Stimulated activated CD8-positive, alpha-beta memory T cell treated with anti-CD3 and anti-CD28 coated beads, Interleukin-12 subunit alpha, Interleukin-12 subunit beta, amount 100 ng/mL, for 4 hours (primary cell): ENCODE data around the gene SRC.

Source experiments
- DNase-seq: peaks from one replicate; pipeline ENCODE4 v3.0.0-alpha.2; 2020; ENCODE audit warnings: low read depth

The SRC gene

DNA sequence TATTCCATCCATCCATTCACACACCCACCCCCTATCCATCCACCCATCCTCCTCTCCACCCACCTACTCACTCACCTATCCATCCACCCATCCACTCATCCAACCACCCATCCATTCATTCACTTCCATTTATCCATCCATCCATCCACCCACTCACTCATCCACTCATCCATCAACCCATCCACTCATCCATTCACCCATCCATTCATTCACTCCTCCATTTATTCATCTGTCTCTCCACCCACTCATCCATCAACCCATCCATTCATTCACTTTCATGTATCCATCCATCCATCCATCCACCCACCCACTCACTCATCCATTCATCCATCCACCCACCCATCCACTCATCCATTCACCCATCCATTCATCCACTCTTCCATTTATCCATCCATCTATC, 84.1 kb downstream of the SRC start:
- DNase-seq: no peak

DNA sequence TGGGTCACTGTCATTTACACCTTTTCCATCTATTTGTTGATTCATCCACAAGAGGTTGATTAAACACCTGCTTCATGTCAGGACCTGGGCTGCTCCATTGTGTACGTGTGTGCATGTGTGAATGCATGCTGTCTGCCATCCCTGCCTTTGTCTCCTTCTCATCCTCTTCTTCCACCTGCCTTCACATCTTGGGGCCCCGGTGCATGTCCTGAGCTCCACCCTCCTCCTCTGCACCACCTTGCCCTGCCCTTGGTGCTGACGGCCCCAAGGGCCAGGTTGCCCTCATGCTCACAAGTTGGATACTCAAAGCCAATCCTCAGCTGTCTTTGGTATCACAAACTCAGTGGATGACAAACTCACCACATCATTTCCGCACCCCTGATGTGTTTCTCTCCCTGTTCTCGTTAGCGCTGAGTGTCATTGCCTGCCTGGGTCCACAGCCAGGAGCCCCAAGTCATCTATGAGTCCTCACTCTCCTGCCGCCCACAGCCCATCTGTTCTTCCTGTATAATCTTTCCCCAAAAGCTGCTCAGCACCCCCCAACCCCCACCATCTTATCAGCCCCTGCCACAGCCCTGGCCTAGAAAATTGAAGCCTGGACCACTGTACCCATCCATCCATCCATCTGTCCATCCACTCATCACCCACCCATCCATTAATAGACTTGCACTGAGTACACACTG, 85.0 kb downstream of the SRC start:
- no peak for DNase-seq

DNA sequence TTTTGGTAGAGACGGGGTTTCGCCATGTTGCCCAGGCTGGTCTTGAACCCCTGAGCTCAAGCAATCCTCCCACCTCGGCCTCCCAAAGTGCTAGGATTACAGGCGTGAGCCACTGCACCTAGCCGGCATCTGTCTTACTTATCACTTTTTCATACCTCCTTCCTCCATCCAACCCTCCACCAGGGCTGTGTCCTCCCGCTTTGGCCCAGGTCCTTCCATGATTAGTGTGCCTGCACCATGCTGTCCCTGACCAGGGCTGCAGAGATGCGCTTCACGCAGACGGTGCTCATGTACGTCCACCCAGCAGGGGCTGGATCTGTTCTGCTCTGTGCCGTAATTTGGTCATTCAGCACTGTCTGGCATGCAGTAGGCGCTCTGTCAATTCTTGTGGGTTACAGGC, 85.8 kb downstream of the SRC start:
- no peak for DNase-seq

DNA sequence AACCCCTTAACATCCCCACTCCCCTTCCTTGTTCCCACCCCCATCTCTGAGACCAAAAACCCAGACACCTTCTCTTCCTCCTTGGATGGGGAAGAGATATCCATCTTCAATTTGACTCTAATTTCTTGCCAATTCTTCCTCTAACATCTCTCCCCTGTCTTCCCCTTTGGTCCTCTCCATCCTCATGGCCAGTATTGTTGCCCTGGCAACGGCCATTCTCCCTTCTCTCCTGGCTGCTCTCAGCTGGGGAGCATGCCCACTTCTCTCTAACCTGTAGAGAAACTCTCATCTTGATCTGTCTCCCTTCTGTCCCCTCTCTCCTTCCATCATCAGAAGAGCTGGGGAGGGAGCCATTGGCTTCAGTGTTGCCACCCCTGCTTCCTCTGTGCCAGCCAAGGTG, 86.7 kb downstream of the SRC start:
- no peak for DNase-seq

DNA sequence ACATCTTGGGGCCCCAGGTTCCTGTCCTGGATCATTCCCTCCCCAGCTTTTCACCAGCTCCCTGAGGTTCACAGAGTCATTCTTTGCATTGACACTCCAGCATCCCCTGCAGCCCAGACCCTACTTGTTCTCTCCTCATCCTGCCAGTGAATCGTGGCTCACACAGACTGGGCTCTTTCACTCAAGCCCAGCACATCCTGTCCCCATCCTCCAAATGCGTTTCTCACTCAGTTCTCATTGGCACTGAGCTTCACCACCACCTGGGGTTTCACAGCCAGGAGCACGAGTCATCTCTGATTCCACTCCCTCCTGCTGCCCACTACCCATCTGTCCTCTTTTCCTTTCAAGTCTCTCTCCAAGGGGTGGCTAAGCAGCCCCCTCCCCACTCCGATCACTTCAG, 89.7 kb downstream of the SRC start:
- DNase-seq: no peak

DNA sequence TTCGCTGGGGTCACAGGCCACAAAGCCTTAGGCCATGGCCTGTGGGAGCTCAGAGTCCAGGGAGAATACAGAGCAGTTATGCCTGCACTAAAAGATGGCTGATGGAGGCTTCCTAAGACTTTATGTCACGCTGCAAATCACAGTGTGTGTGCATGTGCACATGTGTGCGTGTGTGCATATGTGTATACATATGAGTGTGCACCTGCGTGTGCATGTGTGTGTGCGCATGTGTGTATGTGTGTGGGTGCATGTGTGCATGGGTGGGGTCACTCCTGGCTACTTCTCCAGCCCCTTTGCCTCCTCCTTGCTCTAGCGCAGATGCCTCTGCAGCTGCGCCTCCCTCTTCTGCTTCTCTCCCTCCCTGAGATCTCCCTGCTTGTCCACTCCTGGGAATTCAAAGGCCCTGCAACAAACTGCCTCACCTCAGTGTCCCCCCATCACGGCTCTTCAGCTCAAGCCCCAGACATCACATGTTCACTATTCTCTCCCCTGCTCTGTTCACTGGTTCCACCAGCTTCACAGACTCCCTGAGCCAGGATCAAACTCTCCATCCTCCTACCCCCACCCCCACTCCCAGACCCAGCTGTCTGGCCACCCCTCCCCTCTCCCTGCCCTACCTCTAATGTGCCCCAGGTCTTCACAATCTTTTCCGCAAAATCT, 90.7 kb downstream of the SRC start:
- no peak for DNase-seq

DNA sequence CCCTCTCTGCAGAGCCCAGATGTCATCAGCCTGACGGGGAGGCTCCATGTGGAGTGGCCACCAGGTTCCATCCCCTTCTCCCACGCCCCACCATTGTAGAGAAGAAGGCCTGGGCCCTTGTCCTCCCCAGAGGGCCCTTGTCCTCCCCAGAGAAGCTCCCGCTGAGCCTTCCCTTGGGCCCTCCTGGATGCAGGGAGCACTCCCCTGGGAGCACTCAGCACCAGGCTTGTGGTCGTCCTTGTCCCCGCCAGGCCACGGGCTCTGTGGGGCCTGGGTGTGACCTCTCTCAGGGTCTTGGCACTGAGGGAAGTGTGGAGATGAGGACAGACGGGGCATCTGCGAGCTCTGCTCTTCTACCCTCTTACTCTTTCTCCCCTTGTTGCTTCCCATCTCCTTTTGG, 91.7 kb downstream of the SRC start:
- DNase-seq: no peak

DNA sequence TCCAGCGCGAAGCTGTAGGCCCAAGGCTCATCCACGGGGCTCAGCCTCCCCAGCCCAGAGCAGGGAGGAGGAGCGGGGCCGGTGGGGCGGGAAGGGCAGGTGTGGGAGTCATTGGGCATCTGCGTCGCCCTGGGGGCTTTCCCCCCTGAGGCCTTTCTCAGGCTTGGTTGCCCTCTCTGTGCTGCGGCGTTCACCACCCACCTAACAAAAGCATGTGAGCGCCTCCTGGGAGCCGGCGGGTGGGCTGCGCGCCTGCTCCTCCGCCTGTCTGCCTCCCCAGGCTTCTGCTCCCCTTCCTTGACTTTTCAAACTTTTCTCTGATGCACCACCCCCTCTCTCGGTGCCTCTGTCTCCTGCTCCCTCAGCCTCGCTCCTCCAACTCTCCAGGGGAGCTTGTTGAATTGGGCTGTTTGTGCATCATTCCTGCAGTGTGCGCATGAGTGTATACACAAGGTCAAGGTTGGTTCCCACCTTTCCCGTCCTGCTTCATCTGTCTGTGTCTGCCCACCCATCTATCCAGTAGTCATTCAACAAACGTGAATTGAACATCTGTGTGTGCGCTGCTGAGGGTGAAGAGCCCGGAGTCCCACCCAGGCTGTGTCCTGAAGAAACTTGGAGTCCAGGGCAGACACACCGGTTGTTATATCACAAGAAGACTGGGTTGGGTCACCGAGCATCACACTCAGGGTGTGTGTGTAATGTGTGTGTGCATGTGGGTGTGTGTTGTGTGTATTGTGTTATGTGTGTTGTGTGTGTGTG, 92.7 kb downstream of the SRC start:
- no peak for DNase-seq

DNA sequence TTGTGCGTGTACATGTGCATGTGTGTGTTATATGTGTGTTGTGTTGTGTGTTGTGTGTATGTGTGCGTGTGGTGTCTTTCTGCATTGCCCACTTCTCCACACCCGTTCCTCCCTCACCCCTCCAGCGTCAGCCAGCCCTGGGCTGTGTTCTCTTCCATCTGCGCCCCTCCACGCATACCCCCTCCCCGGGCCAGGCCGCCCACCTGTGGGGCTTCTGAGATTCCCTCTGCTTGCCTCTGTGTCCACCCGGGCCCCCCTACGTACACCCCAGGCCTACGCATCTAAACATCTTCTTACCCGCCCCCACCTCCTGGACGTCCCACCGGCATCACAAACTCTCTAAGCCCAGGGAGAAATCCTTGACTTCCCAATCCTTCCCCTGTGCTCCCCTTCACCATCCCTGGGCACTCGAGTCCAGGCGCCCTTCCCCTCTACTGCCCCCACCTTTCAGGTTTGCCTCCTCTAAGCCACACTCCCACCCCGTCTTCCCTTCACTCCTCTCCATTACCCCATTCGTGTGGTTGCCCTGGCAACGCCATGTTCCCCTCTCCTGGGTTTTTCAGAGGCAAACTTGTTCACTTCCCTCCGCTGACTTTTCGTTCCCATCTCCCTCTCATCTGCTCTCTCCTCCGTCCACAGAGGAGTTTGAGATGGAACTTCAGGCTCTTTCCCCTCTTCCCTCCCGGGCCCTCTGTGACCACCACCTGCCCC, 93.4 kb downstream of the SRC start:
- no peak for DNase-seq

DNA sequence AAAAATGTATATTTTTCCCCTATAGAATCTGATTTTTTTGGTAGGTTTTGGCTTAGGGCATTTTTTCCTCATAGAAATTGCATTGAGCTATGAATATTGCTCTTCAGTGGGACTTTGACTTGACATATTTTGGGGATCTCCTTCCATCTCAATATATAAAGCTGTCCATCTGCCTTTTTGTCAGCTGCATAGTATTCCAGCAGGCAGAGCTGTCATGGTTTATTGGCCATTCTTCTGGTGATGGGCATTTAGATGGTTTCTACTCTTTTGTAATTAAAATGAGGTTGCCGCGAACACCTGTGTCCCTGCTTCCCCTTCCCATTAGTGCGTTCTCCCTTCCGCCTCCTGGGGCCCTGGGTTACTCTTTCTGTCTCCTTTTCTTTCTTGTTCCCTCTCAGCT, 95.1 kb downstream of the SRC start:
- DNase-seq: no peak

DNA sequence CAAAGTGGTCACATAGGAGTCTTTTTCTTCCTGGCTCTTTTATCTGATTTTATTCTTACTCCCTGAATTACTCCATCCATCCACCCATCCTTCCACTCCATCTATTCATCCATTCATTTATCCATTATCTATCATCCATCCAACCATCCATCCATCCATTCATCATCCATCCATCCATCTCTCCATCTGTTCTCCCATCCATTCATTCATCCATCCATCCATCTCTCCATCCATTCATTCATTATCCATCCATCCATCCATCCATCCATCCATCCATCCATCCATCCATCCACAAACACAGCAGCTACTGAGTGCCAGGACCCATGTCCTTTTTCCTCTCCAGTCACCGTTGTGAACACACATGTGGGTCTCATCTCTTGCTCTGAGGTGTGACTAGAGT, 96.6 kb downstream of the SRC start:
- DNase-seq: no peak

DNA sequence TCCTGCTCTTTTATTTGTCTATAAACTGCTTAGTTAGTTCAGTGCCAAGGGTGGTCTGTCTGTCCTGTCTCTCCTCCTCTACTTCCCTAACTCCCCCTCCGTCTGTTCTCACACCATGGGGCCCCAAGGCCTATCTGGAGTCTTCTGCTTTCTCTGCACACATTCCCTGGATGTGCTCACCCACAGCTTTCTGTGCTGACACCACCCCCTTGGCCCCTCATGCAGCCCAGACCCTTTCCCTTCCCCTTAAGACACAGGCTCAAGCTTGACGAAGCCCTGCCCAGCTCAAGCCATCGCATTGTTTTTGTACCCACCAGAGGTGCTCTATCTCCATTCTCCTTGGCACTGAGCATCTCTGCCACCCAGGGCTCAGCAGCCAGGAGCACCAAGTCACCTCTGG, 97.0 kb downstream of the SRC start:
- no peak for DNase-seq

DNA sequence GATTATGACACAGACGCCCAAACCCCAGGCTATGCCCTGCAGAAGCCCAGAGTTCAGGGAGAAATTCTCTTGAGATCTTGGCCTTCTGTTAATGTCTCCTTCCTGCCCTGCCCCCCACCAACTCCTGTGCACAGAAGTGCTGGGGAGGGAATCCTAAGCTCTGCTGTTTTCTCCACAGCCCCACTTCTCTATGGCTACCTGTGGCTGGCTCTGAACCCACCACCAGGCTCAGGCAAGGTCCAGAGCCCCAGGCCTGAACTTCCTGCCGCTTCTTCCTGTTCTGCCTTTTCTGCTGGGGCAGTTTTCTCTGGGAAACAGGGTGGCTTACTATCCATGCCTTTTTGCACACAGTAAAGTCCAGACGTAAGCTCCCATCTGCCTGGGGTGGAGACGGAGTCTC, 97.7 kb downstream of the SRC start:
- DNase-seq: no peak

DNA sequence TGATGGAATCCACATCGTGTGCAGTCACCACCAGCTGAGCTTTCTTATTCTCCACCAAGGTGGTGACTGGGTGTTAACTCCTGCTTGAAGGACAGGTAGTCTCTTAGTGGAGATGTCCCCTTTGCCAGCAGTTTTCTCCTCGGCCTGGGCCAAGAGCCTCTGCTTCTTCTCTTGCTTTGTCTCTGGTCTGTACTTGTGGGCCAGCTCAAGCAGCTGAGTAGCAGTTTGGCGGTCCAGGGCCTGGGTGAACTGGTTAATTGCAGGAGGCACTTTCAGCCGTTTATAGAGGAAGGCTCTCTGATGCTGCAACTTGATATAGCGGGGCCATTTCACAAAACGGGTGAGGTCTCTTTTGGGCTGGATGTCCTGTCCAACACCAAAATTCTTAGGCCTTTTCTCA, 99.1 kb downstream of the SRC start:
- DNase-seq: no peak

DNA sequence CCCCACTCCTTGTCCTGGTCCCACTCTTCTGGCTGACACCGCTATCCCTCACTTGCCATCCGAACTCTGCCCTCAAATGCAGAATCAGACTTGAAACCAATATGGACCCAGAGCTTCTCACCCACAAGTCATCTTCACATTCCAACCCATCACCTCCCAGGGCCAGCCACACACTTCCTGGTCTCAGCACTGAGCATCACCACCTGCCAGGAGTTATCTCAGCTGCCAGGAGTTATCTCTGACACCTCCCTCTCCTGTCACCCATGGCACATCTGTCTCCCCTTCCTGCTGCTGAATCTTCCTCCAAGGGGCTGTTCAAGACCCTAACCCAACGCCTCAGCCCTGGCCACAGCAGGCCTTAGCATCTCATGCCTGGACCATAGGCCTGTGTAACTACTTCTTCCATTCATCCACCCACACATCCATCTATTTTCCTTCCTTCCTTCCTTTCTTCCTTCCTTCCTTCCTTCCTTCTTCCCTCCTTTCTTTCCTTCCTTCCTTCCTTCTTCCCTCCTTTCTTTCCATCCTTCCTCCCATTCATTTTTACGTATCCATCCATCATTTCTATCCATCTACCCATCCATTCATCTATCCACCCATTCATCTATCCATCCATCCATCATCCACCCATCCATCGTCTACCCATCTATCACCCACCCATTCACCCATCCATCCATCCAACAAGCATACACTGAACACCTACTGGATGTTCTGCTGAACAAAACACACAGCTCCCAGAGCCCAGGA, 100.5 kb downstream of the SRC start:
- no peak for DNase-seq

DNA sequence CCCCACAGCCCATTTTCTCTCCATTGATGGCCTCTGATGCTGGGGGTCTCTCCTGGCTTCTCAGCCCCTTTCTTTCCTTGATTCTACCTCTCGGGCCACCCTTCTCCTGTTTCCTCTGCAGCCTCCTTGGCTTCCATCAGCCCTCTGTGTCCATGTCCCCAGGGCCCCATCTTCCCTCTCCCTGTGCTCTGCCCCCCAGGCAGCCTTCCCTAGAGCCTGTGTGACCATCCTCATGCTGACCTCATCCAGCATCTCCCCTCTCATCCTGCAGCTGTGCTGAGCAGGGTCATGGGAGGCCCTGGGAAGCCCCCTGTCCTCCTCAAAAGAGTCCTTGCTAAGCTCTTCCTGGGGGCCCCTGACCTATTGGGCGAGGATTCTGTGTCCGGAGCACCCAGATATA, 101.7 kb downstream of the SRC start:
- no peak for DNase-seq

DNA sequence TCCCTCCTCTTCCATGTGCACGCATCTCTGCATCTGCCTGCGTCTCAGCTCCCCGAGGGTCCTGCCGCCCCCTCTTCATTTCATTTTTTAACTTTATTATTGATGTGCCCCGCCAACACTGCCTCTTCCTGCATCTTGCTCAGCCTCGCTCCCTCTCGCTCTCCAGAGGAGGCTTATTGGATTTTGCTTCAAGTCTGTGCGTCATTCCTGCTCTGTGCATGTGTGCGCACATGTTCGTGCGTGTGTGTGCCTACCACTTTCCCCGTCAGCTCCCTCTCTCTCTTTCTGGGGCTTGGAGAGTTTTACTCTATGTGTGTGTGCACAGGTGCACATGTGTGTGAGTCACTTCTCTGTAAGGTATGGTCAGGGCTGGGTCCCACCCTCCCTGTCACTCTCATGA, 103.3 kb downstream of the SRC start:
- no peak for DNase-seq

DNA sequence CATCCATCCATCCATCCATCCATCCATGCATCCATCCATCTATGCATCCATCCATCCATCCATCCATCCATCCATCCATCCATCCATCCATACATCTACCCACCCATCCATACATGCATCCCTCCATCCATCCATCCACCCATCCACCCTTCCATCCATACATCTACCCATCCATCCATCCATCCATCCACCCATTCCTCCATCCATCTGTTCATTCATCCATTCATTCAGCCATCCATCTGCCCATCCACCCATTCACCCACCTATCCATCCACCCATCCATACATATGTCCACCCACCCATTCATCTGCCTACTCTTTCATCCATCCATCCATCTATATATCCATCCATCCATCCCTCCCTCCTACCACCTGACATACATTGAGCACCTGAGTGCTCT, 104.4 kb downstream of the SRC start:
- no peak for DNase-seq

DNA sequence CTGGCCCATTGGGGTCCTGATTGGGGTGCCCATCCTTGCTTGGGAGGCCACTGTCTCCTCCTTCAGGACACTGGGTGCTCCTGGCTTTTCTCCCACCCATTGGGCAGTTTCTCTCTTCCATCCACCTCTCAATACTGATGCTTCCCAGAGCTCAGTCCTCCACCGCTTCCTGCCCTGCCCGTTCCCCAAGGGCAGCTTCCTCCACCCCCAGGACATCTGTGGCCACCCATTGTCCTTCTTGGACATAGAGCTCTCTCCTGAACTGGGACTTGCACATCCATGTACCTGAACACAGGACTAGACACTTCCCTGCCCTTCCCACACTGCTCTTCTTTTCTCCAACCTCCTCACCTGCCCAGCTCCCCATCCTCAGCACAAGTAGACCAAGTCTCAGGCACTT, 105.7 kb downstream of the SRC start:
- no peak for DNase-seq

DNA sequence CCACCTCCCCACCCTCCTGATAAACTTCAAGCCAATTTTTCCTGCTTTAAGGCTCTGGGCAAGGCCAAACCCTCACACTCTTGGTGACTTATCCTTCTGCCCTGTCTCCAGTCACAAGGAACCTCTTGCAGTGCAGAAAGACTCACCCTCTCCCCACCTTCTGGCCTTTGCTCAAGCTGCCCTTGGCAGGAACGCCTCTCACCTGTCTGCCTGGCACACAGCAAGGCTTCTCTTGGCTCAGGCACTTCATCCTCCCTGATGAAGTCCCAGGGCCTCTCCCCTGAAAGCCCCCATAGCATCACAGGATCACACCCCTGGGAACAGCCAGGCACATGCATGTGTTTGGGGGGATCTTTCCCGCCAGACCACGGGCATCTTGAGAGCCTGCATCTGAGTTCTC, 106.3 kb downstream of the SRC start:
- DNase-seq: no peak

DNA sequence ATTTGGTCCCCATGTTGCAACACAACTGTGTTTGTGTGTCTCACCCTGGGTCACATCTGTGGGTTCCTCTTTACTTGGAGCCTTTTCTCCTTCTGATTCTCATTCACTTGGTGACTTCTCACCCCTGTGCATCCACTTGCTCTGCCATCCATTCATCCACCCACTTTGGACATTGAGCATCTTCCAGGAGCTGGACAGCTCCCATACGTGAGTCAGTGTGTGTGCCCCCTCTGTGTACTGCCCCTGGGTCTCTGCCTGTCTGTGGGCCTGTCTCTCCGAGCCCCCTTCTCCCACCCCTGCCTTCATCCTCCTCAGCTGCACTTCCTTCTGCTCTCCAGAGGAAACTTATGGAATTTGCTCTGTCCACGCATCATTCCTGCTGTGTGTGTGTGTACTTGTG, 107.3 kb downstream of the SRC start:
- DNase-seq: no peak

DNA sequence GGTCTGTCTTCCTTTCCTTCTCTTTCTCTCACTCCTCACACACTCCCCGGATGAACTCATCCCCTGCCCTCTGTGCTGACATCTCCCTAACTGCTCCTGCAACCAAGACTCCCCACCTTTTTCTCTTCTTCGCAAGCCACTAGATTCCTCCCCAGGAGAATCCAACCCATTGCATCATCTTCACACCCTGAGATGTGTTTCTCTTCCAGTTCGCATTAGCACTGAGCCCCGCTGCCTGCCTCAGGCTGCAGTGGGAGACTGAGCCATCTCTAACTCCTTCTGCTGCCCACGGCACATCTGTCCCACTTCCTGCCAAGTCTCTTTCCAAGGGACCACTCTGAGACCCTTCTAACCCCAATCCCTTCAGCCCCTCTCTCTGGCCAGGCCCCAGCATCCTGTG, 107.9 kb downstream of the SRC start:
- no peak for DNase-seq
